Measurements from ENCODE around the gene NKD1.

NKD1 gene

DNA sequence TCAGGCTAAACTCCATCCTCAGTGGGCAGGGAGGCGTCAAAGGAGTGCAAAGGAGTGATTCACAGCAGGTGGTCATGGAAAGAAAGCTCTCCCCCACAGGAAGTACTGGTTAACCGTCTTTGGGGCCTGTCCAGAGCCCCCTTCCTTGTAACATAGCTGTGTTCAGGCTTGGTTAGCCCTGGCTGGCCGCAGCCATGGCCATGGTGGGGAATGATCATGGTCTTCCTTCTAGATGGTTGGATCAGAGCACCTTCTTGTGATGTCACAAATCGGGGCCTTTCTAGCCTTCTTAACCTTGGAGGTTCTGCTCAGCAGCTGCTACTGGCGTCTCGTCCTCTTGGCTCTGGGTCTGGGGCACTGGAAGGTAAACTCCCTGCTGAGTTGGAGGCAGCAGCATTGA lies 15.8 kb downstream of the NKD1 start:
- Histone ChIP-seq H3K9me3 (no peaks in the 10 kb centered on the region), H3K4me1 (no peaks in the 10 kb centered on the region), H3K36me3 (no peaks in the 10 kb centered on the region), H3K4me3 (ENCODE audit: low read depth, low read length) (no peak overlapping the region), H3K27me3 (no peaks in the 10 kb centered on the region)
- DNase-seq: no peak
- TF ChIP-seq, protein P1, sequence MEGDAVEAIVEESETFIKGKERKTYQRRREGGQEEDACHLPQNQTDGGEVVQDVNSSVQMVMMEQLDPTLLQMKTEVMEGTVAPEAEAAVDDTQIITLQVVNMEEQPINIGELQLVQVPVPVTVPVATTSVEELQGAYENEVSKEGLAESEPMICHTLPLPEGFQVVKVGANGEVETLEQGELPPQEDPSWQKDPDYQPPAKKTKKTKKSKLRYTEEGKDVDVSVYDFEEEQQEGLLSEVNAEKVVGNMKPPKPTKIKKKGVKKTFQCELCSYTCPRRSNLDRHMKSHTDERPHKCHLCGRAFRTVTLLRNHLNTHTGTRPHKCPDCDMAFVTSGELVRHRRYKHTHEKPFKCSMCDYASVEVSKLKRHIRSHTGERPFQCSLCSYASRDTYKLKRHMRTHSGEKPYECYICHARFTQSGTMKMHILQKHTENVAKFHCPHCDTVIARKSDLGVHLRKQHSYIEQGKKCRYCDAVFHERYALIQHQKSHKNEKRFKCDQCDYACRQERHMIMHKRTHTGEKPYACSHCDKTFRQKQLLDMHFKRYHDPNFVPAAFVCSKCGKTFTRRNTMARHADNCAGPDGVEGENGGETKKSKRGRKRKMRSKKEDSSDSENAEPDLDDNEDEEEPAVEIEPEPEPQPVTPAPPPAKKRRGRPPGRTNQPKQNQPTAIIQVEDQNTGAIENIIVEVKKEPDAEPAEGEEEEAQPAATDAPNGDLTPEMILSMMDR (IDR thresholded peaks at IDR 0.05; ENCODE audit: low read depth, low read length): no peak

DNA sequence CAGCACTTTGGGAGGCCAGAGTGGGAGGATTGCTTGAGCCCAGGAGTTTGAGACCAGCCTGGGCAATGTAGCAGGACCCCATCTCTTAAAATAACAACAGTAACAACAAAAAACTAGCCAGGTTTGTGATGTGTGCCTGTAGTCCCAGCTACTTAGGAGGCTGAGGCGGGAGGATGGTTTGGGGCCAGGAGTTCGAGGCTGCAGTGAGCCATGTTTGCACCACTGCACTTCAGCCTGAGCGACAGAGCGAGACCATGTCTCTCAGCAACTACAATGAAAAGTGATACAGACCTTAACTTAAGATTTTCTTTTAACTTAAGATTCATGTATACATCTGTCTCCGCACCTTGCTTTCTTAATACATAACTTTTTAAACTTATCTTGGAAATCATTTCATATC lies 17.2 kb downstream of the NKD1 start:
- H3K4me1 ChIP-seq: no peaks in the 10 kb centered on the region
- H3K27me3 ChIP-seq: no peaks in the 10 kb centered on the region
- H3K36me3 ChIP-seq: no peaks in the 10 kb centered on the region
- H3K4me3 ChIP-seq (ENCODE audit: low read depth, low read length): no peak overlapping the region
- H3K9me3 ChIP-seq: no peaks in the 10 kb centered on the region
- DNase-seq: no peak
- TF ChIP-seq, protein P1 (IDR thresholded peaks at IDR 0.05; ENCODE audit: low read depth, low read length): no peak

DNA sequence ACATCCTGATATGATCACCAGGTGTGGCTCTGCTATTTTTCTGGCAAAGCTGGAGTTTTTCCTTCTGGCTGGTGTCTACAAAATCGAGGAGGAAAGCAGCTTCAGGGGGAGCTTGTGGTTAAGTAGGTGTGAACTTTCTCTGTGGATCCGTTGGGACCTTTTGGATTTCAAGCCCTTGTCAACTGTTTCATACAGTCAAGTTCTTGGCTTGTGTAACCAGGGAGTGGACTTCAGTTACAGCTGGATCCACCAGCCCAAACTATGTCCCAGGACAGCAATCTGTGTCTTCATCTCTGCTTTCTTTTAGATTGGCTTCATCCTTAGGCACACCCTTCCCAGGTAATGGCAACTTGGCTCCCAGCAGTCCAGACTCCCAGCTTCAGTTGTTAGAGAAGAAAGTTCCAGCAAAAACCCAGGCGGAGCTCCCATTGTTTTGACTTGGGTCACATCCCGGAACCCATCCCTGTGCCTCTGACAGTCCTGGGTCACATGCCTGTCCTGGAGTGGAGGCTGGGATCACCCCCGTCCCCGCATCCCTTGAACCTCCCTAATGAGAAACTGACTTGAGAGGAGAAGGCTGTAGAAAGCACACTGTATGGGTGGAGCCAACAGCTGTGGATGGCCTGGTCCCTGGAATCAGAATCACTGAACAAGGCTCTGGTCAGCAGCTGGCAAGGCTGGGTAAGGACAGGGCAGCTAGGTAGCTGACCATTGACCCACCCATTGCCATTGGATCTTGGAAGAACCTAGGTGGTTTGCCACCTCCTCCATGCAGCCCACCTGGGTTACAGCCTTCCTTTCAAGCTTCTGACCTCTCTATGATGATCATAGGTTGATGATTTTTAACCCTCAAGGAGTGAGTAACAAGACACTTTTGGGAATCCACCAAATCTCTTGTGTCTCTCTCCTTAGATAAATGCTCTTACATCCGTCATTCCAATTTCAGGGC lies 18.1 kb downstream of the NKD1 start:
- Histone ChIP-seq H3K4me1 (no peaks in the 10 kb centered on the region), H3K36me3 (no peaks in the 10 kb centered on the region), H3K4me3 (ENCODE audit: low read depth, low read length) (no peak overlapping the region), H3K27me3 (no peaks in the 10 kb centered on the region), H3K9me3 (no peaks in the 10 kb centered on the region)
- DNase-seq: no peak
- TF ChIP-seq, protein P1 (IDR thresholded peaks at IDR 0.05; ENCODE audit: low read depth, low read length): no peak

DNA sequence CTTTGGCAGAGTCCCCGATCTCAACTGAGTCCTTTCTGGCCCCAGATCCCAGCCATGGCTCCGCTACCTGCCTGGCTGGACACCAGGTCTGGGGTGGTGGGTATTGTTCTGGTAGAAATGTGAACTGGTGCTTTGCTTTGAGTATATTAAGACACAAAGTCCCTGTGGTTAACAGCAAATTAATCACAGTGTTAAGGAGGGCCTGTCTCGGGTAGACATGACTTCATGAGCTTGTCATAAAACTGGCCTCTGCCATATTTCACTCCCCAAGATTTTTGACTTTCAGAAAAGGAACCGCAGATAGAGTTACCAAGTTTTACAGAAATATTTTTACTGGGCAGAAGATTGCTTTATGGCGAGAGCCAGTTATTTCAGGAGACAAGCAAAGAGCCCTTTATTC lies 19.5 kb downstream of the NKD1 start:
- Histone ChIP-seq H3K4me1 (no peaks in the 10 kb centered on the region), H3K9me3 (no peaks in the 10 kb centered on the region), H3K4me3 (ENCODE audit: low read depth, low read length) (no peak overlapping the region), H3K36me3 (no peaks in the 10 kb centered on the region), H3K27me3 (no peaks in the 10 kb centered on the region)
- no peak for DNase-seq
- TF ChIP-seq, protein P1 (IDR thresholded peaks at IDR 0.05; ENCODE audit: low read depth, low read length): no peak

DNA sequence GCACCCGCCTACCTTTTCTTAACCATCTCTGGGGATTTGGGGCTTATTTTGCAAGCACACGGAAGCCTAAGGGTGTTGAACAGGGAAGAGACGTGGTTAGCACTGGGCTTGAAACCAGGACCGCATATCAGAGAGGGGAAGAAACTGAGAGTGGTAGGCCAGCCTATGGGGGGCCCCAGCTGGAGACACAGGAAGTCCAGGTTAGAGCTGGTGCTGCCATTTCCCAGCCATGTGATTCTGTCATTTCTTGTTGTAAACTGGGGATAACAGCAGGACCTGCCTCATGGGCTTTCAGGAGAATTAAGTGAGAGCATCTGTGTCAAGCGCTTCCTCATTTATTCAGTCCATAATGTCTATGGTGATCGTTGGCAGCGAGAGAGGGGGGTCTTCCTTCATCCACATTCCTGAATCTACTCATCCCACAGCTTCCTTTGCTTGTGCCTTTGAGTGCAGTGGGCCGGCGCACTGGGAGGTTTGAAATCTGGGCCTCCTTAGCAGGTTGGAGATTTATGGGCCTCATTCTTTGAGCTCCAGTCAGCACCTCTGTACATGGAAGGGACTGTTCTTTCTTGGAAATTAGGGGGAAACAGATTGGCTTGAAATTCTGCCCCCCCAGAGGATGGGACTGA lies 20.1 kb downstream of the NKD1 start:
- TF ChIP-seq, protein P1 (IDR thresholded peaks at IDR 0.05; ENCODE audit: low read depth, low read length): no peak
- Histone ChIP-seq H3K4me3 (ENCODE audit: low read depth, low read length) (no peak overlapping the region), H3K27me3 (no peaks in the 10 kb centered on the region), H3K4me1 (no peaks in the 10 kb centered on the region), H3K9me3 (no peaks in the 10 kb centered on the region), H3K36me3 (no peaks in the 10 kb centered on the region)
- no peak for DNase-seq

DNA sequence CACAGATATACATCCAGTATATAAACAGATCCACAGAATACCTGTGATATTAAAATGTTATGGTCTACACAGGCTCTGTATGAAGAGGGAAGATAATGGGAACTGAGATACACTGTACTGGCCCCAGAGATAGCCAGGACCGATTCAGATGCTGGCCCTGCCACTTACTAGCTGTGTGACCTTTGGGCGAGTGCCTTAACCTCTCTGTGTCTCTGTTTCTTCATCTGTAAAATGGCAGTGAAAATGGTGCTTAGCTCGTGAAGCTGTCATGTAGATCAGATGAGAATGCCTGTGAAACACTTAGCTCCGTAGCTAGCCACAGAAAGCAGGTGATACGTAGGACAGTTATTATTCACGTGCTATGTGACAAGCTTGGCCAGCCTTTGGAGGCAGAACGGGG lies 22.2 kb downstream of the NKD1 start:
- H3K27me3 ChIP-seq: no peaks in the 10 kb centered on the region
- no peak overlapping the region for H3K4me3 ChIP-seq (ENCODE audit: low read depth, low read length)
- TF ChIP-seq, protein P1 (IDR thresholded peaks at IDR 0.05; ENCODE audit: low read depth, low read length): no peak
- no peaks in the 10 kb centered on the region for H3K36me3 ChIP-seq
- no peaks in the 10 kb centered on the region for H3K4me1 ChIP-seq
- DNase-seq: no peak
- H3K9me3 ChIP-seq: no peaks in the 10 kb centered on the region

Data from BE2C (cell line).